AG20443 (cell line): ENCODE measurements around the gene TSKS.

Source experiments
- DNase-seq: peaks from one replicate; pipeline ENCODE4 v3.0.0; 2012; ENCODE audit warnings: low spot score, mixed read lengths

TSKS gene

DNA sequence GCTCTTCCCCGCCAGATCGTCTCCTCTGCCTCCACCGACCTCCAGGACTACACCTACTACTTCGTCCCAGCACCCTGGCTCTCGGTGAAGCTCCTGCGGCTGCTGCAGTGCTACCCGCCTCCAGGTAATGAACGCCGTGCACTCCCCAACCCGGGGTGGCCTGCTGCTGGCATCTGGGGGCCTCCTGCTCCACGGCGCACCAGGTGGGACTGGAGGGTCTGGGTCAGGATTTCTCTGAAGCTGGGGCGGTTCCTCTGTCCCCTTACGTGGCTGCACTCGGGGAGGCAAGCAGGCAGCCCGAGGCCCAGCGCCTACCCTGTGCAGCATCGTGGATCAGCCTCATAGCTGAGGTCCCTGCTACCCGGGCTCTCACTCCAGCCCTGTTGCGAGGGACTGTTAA, 32.5 kb upstream of the TSKS start:
- no peak for DNase-seq

- DNase-seq: no peak
These were observed 30.4 kb upstream of the TSKS start for GRCh38 chr19:49793561-49793840.

DNA sequence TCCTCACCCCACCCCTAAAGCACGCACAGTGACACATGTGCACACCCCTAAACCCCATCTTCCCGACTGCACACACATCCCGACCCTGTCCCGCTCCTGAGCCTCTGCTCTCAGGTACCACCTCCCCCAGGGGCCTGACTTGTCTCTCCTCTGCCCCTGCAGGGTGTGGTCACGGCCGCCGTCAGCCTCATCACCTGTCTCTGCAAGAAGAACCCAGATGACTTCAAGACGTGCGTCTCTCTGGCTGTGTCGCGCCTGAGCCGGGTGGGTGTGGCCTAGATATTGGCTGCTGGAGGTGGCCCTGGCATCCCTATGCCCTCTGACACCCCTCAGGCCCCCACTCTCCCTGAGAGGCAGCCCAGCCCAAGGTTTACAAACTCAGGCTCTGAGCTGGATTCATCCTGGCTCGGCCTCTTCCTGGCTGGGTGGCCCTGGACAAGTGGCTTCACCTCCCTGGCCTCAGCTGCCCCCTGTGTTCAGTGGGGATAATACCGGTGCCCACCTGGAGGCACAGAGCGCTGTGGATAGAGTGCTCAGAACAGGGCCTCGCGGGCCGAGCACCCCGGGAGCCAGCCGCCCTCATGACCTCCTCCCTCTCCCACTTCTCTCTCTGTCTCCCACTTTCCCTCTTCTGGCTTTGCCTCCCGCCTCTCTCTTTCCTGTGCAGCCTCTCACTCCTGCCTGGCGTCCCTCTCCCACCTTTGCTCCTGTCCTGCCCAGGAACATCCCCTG, 29.9 kb upstream of the TSKS start:
- no peak for DNase-seq

DNA sequence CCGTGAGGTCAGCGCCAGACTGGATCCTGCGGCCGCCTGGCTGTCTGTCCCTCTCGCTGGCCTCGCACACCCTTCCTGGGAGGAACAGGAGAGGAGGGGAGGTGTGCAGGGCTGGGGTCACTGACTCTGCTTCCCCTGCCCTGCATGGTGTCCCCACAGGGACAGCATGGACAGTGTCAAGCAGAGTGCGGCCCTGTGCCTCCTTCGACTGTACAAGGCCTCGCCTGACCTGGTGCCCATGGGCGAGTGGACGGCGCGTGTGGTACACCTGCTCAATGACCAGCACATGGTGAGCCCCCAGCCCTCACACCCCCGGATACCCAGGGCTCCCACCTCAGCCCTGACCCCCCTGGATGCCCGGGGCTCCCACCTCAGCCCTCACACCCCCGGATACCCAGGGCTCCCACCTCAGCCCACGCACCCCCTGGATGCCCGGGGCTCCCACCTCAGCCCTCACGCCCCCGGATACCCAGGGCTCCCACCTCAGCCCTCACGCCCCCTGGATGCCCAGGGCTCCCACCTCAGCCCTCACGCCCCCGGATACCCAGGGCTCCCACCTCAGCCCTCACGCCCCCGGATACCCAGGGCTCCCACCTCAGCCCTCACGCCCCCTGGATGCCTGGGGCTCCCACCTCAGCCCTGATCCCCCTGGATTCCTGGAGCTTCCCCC, 28.8 kb upstream of the TSKS start:
- no peak for DNase-seq

DNA sequence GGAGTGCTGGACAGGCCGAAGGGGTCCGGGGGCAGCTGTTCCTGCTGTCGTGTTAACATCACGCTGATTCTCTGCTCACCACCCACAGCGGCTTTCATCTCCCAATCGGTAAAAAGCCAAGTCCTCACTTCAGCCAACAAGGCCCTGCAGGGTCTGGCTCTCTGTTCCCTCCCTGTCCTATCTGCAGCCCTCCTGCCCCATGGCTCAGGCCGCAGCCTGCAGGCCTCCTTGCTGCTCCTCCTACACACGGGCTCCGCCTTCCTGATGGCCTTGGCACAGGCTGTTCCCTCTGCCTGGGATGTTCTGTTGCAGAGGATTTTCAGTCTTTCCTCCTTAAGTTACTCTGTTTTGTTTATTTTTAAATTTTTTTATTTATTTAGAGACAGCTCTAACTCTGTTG, 27.8 kb upstream of the TSKS start:
- DNase-seq: peak; percentile 51

GRCh38 chr19:49788857-49789256, 25.8 kb upstream of the TSKS start:
- no peak for DNase-seq

GRCh38 chr19:49787746-49788145, 24.6 kb upstream of the TSKS start:
- DNase-seq: no peak

DNA sequence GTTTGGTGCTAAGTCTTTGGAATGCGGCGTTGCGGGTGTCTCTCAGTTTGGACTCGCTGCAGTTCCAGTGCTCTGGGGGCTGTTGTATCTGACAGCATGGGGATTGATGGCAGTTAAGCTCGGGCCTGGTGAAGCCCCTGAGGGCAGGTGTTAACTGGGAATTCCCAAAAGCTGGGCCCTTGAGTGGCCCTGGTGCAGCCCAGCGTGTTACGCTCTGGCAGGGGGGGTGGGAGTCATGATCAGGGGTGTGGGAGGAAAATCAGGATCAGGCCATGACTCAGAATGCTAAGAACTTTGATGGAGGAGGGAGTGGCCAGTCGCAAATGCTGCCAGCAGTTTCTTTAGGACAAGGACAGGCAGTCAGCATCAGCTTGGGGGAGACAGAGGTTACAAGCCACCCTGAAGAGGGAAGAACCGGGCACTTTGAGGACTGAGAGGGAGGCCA, 23.3 kb upstream of the TSKS start:
- peak; percentile 94 for DNase-seq

- DNase-seq: no peak
These were observed 19.4 kb upstream of the TSKS start for GRCh38 chr19:49782515-49782914.

DNA sequence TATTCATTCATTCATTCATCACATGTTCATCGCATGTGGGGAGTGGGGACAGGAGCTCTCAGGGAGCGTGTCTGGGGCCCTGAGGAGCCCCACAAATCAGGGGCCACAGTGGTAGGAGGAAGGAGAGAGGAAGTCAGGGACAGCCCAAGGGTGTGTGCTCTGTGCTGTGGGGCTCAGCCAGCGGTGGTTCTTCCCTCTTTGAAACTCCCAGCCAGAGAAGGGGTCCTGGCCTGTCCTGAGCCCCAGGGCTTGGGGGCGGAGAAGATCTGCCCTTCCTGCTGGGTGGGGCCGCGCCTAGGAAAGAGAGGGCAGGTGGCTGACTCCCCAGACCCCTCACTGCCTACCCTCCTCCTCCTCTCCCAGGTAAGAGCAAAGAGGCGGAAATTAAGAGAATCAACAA, 18.3 kb upstream of the TSKS start:
- no peak for DNase-seq

GRCh38 chr19:49780861-49781260, 17.8 kb upstream of the TSKS start:
- DNase-seq: no peak

DNA sequence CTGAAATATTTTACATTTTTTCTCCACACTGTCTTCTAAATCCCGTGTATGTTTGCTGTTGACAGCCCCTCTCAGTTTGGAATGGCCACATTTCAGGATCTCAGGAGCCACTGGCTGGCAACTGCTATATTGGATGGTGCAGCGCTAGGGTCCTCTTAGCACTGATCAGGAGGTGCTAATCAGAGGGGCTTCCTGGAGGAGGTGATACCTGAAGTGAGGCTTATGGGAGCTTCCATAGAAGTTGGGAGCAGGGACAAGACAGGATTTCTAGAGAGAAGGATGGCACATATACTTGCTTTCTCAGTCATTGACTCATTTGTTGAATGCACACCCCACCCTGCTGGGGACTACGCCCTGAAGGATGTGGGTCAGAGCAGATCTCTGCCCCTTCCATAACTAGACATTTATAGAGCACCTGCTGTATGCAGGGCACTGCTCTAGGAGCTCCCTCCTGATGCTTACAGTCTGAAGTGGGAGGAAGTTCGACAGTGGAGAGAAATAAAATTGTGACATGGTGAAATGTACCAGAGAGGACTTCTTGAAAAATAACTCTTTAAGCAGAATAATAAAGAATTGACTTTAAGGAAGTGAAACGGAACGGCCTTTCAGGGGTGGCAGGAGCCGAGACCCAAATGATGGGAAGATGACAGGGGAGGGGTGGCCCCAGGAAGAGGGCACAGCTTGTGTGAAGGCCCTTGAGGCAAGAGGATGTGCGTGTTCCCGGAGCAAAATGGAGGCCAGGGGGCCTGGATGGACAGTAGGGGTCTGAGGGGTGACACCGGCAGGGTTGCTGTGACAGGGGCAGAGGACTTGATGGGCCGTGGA, 16.8 kb upstream of the TSKS start:
- no peak for DNase-seq

DNA sequence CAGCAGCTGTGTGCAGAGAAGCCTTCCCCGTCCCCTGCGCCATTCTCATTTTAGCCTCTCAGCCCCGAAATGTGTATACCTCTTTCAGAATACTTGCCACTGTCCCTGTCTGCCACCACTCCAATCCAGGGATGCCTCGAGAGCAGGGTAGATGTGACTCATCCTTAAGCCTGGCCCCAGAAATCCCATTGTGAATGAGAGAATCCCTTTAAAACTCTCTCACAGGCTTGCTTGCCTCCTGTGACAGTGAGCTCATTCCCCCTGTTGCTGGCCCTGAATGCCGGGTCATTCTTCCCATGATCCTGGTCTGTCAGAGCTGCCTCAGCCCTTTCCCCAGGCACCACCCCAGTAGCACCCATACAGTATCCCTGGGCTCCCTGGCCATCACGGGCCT, 13.3 kb upstream of the TSKS start:
- no peak for DNase-seq

GRCh38 chr19:49775742-49776370, 12.8 kb upstream of the TSKS start:
- DNase-seq: no peak

- no peak for DNase-seq
These were observed 11.9 kb upstream of the TSKS start for GRCh38 chr19:49774969-49775368.

GRCh38 chr19:49773663-49774350, 10.7 kb upstream of the TSKS start:
- DNase-seq: no peak

GRCh38 chr19:49772850-49773432, 9.8 kb upstream of the TSKS start:
- DNase-seq: no peak

GRCh38 chr19:49771674-49772139, 8.6 kb upstream of the TSKS start:
- DNase-seq: no peak

- DNase-seq: no peak
These were observed 7.4 kb upstream of the TSKS start for GRCh38 chr19:49770529-49770928.

DNA sequence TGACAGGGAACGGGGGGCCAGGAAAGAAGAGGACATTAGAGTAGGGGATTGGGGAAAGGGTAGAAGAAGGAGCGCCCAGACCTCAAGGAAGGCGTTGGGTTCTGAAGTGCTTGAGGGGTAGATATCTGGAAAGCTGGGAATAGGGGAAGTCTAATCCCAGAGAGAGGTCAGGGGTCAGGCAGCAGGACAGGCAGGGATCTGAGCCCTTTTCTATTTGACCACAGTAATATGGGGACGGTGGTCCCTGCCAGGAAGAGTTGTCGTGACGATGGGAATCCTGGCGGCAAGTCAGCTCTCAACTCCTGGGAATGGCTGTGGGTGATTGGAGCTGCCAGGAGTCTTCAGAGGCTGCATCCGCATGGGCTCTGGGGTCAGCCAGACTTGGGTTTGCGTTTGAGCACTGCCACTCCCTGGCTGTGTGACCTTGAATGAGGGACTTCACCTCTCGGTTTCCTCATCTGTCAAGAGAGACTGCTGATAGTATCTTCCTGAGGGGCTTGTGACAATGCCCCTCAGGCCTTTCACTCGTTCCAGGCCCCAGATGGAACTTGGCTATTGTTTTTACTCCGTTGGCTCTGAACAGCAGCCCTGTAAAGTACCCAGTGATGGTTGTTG, 5.0 kb upstream of the TSKS start:
- no peak for DNase-seq

- DNase-seq: no peak
These were observed 4.3 kb upstream of the TSKS start for GRCh38 chr19:49767381-49767780.
